GM21390 (cell line): ENCODE data around the gene TRIO.

Source experiments
- ATAC-seq: cut with Tn5 transposase; IDR thresholded peaks from one replicate; pipeline ENCODE4 v1.9.1; 2021; ENCODE audit not compliant: unreplicated experiment

Gene TRIO

DNA sequence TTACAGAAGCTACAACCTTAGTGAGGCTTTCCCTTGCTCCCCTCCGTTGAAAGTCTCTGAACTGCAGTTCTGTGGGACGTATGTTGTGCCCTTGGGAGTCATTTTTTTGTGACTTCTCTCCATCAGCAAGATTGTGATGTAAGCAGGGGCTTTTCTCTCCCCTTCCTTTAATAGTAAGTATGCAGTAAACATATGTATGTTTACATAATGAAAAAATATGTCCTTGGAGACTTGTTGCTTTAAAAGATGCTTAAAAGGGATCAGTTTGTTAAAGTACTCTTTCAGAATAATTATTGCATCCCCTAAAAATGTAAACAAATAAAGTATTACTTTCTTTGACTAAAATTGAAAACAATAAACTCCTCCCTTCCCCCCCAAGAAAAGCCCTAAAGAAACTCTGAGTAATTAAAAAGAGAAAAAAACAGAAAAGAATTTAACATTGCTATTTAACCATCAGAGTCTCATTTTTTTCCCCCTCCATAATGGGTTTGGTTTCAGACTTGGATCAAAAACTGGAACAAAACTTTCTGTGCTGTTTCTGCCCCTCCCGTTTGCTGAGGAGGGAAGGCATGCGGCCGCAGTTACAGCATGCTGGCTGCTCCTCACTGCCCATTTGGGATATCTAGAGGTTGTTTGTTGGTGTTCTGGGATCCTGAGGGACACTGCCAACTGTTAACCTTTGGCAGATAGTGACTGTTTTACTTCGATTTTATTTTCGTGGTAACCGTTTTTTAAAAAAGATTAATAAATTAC lies 40.2 kb downstream of the TRIO start:
- ATAC-seq: no peak

DNA sequence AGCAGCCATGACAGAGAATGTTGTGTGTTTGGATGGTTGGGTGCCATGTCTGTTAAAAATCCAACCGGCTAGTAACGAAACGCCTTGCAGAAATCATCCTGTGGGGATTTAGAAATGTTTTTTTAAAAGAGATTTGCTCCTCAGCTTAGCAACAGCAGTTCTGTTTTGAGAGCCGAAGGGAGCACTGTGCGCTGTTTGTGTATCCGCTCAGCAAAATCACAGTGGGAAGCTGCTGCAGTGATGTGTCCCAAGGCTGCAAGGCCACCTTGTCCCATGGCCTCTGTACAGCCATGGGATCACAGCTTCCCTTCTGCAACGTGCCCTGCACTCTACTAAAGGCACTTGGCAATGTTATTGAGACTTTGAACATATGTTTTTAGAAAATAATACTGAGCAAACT lies 40.9 kb downstream of the TRIO start:
- ATAC-seq: no peak

DNA sequence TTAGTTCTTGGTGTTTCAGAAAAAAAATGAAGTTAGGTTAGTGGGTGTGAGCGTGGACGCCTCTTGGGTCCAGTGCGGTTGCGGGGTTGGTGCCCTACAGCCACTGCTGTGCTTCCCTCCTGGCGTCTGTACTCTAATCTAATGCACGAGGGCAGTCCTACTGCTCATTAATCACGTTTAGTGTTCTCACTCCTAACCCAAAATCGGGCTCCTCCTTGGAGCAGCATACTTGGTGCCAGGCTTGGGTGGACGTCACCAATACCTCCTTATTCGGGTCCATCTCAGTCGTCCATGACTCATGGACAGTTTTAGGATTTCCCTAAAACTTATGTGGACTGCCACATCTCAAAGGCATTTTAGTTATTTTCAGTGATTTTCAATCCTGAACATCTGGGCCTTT lies 41.6 kb downstream of the TRIO start:
- no peak for ATAC-seq

DNA sequence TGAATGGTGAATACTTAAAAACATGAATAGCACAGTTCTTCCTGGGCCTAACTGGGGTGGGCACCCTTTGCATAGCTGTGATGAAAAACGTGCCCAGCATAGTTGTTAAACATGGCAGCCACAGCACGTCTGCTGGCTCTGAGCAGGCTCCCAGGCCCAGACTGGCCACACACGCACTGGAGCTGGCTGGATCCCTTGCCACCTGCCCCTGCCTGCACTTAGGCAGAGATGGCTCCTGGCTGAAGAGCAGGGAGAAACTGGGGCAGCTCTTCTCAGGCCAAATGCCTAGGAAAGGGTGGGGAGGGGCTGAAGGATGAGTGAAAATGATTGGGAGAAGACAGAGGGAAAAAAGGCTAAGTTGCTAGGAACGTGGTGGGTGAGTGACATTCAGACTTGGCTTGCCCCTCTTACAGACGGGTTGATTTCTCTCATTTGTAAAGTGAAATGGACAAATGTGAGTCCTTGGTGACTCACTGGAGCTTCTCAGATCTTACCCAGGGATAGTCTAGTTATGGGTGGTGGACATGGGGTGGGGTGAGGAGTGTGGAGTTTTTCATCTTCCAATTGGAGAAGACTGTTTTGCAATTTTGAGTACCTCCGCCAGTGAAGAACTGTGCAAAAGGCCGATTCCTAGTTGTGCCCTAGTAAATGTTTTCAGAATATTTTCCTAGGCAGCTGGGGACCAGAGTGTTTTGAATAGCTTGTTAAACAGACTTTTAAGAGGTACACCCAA lies 42.4 kb downstream of the TRIO start:
- ATAC-seq: no peak

GRCh38 chr5:14186059-14186830 lies 43.1 kb downstream of the TRIO start:
- ATAC-seq: no peak

DNA sequence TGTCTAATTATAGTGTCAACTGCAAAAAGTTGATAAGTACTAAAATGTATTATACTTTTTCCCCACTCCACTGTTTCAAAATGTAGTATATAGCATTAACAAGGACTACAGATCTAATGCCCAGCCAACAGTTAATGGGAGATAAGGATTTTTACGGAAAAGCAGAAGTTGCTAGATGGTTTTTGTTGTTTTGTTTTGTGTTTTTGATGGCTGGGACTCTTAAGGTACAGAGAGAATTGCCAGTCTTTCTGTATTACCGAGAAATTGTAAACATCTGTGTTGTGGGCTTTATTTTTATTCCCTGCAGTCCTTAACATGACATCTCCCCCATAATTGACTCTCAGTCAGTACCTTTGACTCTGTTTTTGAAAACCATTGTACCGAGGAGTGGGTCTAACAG lies 44.0 kb downstream of the TRIO start:
- no peak for ATAC-seq

DNA sequence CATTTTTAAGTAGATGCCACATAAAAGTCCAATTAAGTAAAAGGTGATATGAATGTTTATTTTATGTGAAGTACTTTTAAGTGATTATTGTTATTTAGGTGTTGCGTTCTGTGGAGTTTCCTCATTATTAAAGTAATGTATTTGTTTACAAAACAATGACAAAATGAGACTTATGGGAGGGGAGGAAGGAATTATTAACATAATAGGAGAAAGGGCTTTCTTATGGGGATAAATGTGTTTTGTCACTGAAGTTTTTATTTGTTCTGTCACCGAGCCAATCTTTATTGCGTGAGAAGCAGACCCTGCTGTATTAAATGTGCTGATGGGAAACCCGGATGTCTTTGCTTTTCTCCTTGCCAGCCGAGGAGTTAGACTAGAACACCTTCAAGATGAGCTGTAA lies 44.5 kb downstream of the TRIO start:
- ATAC-seq: no peak

DNA sequence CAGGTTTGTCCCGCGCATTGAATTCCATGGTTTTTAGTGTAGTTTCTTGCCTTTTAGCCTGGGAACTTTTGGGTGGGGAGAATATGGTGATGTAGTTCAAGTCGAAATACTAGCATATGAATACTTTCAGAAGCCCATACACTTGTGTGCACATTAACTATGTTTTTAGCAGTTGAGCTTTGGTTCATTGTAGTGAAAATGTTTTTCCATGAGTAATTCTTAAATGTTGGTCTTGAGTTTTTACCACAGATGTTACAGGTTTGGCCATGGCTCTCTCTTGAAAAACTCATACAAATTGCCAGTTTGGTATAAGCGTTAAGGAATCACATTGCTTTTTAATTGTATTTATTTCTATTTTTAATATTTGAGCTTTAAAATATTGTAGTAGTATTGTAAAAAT lies 45.6 kb downstream of the TRIO start:
- no peak for ATAC-seq

GRCh38 chr5:14189680-14190079 lies 46.5 kb downstream of the TRIO start:
- ATAC-seq: no peak

DNA sequence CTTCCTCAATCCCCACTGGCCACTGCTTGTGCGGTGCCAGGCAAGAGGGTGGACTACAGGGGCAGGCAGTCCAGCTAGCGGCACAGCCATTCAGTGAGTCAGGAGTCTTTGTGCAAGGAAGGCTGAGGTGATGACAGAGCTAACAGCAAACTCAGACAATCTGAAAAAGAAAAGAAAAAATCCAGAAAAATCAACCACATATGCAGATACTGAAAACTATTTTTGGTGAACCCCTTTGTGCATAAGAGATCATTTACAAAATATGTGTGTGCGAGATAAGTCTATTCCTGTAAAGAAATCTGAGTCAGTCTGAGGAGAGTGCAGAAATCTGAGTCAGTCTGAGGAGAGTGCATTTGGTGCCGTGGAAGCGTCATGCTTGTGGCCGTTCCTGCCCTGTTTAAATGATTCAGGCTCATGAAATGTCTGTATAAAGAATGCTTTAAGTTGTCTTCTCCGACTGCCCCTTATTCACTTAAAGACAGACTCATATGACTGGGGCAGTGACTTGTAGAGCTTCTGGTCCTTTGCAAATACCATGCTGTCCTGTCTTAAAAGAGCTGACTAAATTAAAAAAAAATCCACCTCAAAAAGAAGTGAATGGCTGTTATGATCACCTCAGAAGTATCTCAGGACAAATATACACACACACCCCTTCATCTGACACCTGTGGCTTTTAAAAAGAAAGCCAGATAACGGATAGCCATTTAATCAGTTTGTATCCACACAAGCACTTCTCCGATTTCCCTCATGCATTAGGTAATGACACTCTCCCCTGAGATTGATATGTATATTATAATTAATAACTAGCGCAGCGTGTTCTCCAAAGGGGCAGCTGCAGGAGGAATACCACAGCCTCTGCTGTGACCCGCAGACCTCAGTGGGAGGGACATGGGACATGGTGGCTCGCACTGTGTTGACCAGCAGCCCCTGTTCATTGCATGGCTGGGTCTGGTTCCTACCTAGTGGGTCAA lies 47.3 kb downstream of the TRIO start:
- ATAC-seq: no peak

GRCh38 chr5:14191325-14191724 lies 48.2 kb downstream of the TRIO start:
- ATAC-seq: no peak

DNA sequence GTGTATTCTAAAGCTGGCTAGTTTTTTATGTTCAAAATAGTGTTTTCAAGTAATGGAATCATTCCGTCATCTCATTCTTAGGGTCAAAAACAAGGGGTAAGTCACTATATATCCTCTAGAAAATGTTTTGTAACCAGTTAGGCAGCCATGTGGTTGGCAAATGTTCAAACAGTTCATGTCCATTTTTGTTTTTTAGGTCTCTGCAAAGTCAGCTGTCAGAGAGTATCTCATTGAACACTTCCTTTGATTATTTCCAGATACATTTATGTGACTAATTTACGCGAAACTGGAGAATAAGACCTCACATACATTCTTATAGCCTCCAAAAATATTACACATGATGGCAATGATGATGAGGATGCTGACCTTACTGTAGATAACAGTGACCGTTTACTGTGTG lies 50.4 kb downstream of the TRIO start:
- no peak for ATAC-seq

DNA sequence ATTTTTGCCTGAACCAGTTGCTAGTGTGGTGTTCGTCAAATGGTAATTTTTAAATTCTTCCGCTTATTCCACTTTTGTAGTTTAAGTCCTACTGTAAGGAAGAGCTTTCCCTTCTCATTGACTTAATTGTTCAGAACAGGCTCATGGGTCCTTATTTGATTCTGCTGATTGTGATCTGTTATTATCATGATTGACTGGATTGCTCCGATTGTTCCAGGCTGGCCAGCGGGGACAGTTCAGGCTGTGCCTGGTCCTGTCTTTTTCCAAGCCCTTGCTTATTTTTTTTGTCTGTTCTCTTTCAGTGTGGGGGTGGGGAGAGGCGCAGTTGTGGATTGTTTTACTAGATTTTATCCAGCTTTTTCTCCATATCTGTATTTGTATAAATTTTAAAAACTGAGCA lies 52.4 kb downstream of the TRIO start:
- no peak for ATAC-seq

- ATAC-seq: no peak
Measured at GRCh38 chr5:14197056-14197455, 53.9 kb downstream of the TRIO start.

DNA sequence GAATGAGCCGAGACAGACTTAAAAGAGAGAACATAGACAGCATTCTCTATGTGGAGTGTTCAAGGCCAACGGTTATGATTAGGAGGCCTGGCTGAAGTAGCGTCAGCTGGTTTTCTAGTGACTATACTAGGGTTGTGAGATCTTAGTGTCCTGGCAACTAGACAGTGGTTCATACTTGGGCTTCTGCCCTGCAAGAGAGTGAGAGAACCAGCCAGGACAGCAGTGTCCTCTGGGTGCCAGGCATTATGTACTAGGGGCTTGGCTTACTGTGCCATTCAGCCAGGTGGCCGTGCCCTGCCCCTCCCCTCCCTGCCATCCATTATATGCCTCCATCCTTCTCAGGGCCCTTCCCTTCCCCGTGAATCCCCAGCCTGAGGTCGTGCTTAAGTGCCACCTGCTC lies 56.8 kb downstream of the TRIO start:
- no peak for ATAC-seq

DNA sequence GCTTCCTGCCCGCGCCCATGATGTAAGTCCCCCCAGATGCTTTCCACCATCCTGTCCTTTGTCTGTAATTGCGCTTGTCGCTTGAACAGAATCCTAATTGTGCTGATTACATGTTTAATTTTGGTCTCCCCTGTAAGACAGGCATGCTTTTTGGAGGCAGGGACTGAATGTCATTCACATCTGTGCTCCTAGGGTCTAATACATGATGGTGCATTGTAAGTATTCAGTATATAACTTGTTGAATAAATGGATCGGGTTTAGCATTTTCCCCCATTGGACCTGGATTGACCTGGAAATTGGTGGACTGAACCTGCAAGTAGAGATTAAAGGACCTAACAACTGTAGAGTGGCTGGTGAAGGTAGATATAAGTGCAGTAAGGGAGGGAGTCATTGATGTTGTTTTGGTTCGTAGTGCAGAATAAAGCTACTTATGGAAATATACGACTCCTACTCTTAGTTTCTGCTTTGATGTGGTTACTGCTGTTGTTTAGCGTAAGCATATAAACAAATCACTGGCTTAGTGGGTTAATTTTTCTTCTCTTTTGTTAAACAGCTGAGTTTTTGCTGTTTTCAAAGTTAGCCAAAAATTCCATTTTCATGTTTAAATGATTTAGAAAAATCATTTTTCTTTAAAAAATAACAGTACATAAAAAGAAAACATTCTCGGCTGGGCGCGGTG lies 57.3 kb downstream of the TRIO start:
- no peak for ATAC-seq

GRCh38 chr5:14201325-14202045 lies 58.3 kb downstream of the TRIO start:
- ATAC-seq: no peak

DNA sequence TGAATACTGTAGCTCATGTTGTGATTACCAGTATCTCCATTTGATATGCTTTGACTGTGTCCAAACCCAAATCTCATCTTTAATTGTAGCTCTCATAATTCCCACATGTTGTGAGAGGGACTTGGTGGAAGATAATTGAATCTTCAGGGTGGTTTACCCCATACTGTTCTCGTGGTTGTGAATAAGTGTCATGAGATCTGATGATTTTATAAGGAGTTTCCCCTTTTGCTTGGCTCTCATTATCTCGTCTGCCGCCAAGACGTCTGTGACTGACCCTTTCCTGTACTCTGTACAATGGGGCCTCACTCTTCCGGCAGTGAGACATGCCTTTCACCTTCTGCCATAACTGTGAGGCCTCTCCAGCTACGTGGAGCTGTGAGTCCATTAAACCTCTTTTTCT lies 59.3 kb downstream of the TRIO start:
- no peak for ATAC-seq

GRCh38 chr5:14204011-14204670 lies 61.0 kb downstream of the TRIO start:
- ATAC-seq: no peak
